ENCODE measurements around the gene NUMBL.

GRCh38 chr19:40681039-40681438, 9.4 kb downstream of the NUMBL start:
- TF ChIP-seq CTCF (conservative IDR thresholded peaks at IDR 0.05): no peak
- no peak for TF ChIP-seq EZH2 (IDR thresholded peaks at IDR 0.05; ENCODE audit: low read depth)

Data from PC-9 (cell line).